Thymus (tissue), 11 donors: ENCODE results near the gene SORBS1. TPM values are rescaled to one million over a fixed set of nuclear protein-coding genes. Genes with fewer than 3 reads are reported as not detected.

Experiments used
- DNase-seq, 9 donors: peaks; one replicate each; pipeline ENCODE4 v3.0.0-alpha.2; 2013; ENCODE audit warnings: low spot score in 9 of 9, low read depth in 6 of 9, missing footprints in 1 of 9
- H3K27ac ChIP-seq, 2 donors: one replicate each; pipeline ENCODE4 v1.5.1; 2013; ENCODE audit warnings: control low read depth in 1 of 2, low read depth in 1 of 2, low read length in 1 of 2, mild to moderate bottlenecking in 1 of 2, moderate library complexity in 1 of 2
- H3K27me3 ChIP-seq, 2 donors: one replicate each; pipeline ENCODE4 v1.5.1; 2013; ENCODE audit warnings: low read length in 1 of 2; ENCODE audit not compliant: control insufficient read depth in 2 of 2, insufficient read depth in 1 of 2
- H3K36me3 ChIP-seq, 2 donors: one replicate each; pipeline ENCODE4 v1.5.1; 2013; ENCODE audit warnings: low read length in 1 of 2, mild to moderate bottlenecking in 1 of 2, moderate library complexity in 1 of 2; ENCODE audit not compliant: control insufficient read depth in 2 of 2, insufficient read depth in 2 of 2
- H3K4me1 ChIP-seq, 2 donors: one replicate each; pipeline ENCODE4 v1.5.1; 2013; ENCODE audit warnings: low read length in 2 of 2; ENCODE audit not compliant: control insufficient read depth in 2 of 2, insufficient read depth in 2 of 2
- H3K4me3 ChIP-seq, 2 donors: one replicate each; pipeline ENCODE4 v1.5.1; 2013; ENCODE audit warnings: low read length in 2 of 2, control low read depth in 1 of 2, mild to moderate bottlenecking in 1 of 2
- H3K9me3 ChIP-seq, 2 donors: one replicate each; pipeline ENCODE4 v1.5.1; 2013; ENCODE audit warnings: low read length in 1 of 2, mild to moderate bottlenecking in 1 of 2; ENCODE audit not compliant: control insufficient read depth in 2 of 2, insufficient read depth in 1 of 2
- WGBS: extraction: QIAGEN DNeasy Blood & Tissue Kit; methylation state at CpG from one replicate; pipeline ENCODE4 v1.1.7; 2013; 5-methylcytosine and 5-hydroxymethylcytosine counted together
- polyA plus RNA-seq: library from polyadenylated mRNA; stranded (reverse); fragments of 200-250 nt; gene quantifications from one replicate; pipeline ENCODE4 v1.2.3, GENCODE V29; 2013
- total RNA-seq: library from RNA; stranded (reverse); fragments of 120-200 nt; gene quantifications from one replicate; pipeline ENCODE4 v1.2.4, GENCODE V29; 2013
- donor health status: healthy.

Gene SORBS1
- total and polyA plus RNA-seq, 2 donors, result 1.9 to 25.3 TPM

GRCh38 chr10:95477175-95477520, 84.0 kb downstream of the SORBS1 start:
- 96% methylated on average over 2 of the region's 2 CpGs for WGBS
- H3K4me1 ChIP-seq, result peaks cover 0 to 3% of the 10 kb centered on the region in 2 donors
- no peaks in the 10 kb centered on the region for H3K9me3 ChIP-seq
- H3K36me3 ChIP-seq, result no peaks in the 10 kb centered on the region
- H3K27ac ChIP-seq, result no peak overlapping the region
- no peak overlapping the region for H3K4me3 ChIP-seq
- DNase-seq, result no peak
- H3K27me3 ChIP-seq, result no peaks in the 10 kb centered on the region

- H3K9me3 ChIP-seq, result no peaks in the 10 kb centered on the region
- no peak for DNase-seq
- H3K4me1 ChIP-seq, result peaks cover 0 to 3% of the 10 kb centered on the region in 2 donors
- no peaks in the 10 kb centered on the region for H3K27me3 ChIP-seq
- H3K27ac ChIP-seq, result no peak overlapping the region
- H3K36me3 ChIP-seq, result no peaks in the 10 kb centered on the region
- no peak overlapping the region for H3K4me3 ChIP-seq
- WGBS, result 87% methylated on average over 5 of the region's 5 CpGs
These were observed 84.5 kb downstream of the SORBS1 start for GRCh38 chr10:95476469-95477174.

GRCh38 chr10:95475827-95476468, 85.2 kb downstream of the SORBS1 start:
- Histone ChIP-seq H3K9me3 (no peaks in the 10 kb centered on the region), H3K36me3 (no peaks in the 10 kb centered on the region), H3K27me3 (no peaks in the 10 kb centered on the region), H3K4me1 (peaks cover 0 to 3% of the 10 kb centered on the region in 2 donors), H3K4me3 (no peak overlapping the region), H3K27ac (no peak overlapping the region)
- 92% methylated on average over 8 of the region's 8 CpGs for WGBS
- no peak for DNase-seq

GRCh38 chr10:95475003-95475383, 86.2 kb downstream of the SORBS1 start:
- Histone ChIP-seq H3K4me3 (no peak overlapping the region), H3K36me3 (no peaks in the 10 kb centered on the region), H3K4me1 (no peaks in the 10 kb centered on the region), H3K27ac (no peak overlapping the region), H3K27me3 (no peaks in the 10 kb centered on the region), H3K9me3 (no peaks in the 10 kb centered on the region)
- WGBS, result 96% methylated on average over 1 of the region's 1 CpG
- DNase-seq, result no peak

- Histone ChIP-seq H3K9me3 (no peaks in the 10 kb centered on the region), H3K4me3 (no peak overlapping the region), H3K27ac (no peak overlapping the region), H3K4me1 (no peaks in the 10 kb centered on the region), H3K27me3 (no peaks in the 10 kb centered on the region), H3K36me3 (no peaks in the 10 kb centered on the region)
- DNase-seq, result no peak
- 84% methylated on average over 7 of the region's 7 CpGs for WGBS
These were observed 86.8 kb downstream of the SORBS1 start for GRCh38 chr10:95474228-95475002.

- H3K4me3 ChIP-seq, result no peak overlapping the region
- DNase-seq, result no peak
- H3K36me3 ChIP-seq, result no peaks in the 10 kb centered on the region
- H3K9me3 ChIP-seq, result no peaks in the 10 kb centered on the region
- H3K27ac ChIP-seq, result no peak overlapping the region
- H3K27me3 ChIP-seq, result no peaks in the 10 kb centered on the region
- no peaks in the 10 kb centered on the region for H3K4me1 ChIP-seq
- WGBS, result 97% methylated on average over 13 of the region's 13 CpGs
These were observed 88.7 kb downstream of the SORBS1 start for GRCh38 chr10:95472304-95473088.

- Histone ChIP-seq H3K27me3 (no peaks in the 10 kb centered on the region), H3K36me3 (no peaks in the 10 kb centered on the region), H3K27ac (no peak overlapping the region), H3K9me3 (no peaks in the 10 kb centered on the region), H3K4me3 (no peak overlapping the region), H3K4me1 (peaks cover 0 to 3% of the 10 kb centered on the region in 2 donors)
- no peak for DNase-seq
- 95% methylated on average over 5 of the region's 5 CpGs for WGBS
These were observed 91.5 kb downstream of the SORBS1 start for GRCh38 chr10:95469676-95470075.

GRCh38 chr10:95469251-95469650, 91.9 kb downstream of the SORBS1 start:
- WGBS, result 99% methylated on average over 3 of the region's 3 CpGs
- Histone ChIP-seq H3K9me3 (no peaks in the 10 kb centered on the region), H3K4me3 (no peak overlapping the region), H3K27me3 (no peaks in the 10 kb centered on the region), H3K27ac (no peak overlapping the region), H3K4me1 (peaks cover 0 to 3% of the 10 kb centered on the region in 2 donors), H3K36me3 (no peaks in the 10 kb centered on the region)
- DNase-seq, result no peak
